DND-41 (cell line): Measurements from ENCODE around the gene SLC13A2.

ENCODE experiments used
- ATAC-seq: fragments of 200-7000 bp; cut with Tn5 transposase; 3 replicates; pipeline ENCODE4 v1.9.1; 2021; ENCODE audit warnings: low read depth; ENCODE audit not compliant: insufficient read depth
- DNase-seq: peaks from one replicate; pipeline ENCODE4 v3.0.0-alpha.2; 2020
- H2AFZ ChIP-seq: 2 replicates; pipeline ENCODE4 v1.6.0; 2012; ENCODE audit warnings: low read depth, low read length
- H3K27ac ChIP-seq: 2 replicates; pipeline ENCODE4 v1.5.1; 2012; ENCODE audit warnings: low read length, inconsistent platforms
- H3K27me3 ChIP-seq: fragments of 200-600 bp; sonication (generic); 2 replicates; pipeline ENCODE4 v1.6.0; 2012; ENCODE audit warnings: low read length, mild to moderate bottlenecking, inconsistent platforms; ENCODE audit not compliant: insufficient read depth, poor library complexity
- H3K36me3 ChIP-seq: 2 replicates; pipeline ENCODE4 v1.5.1; 2012; ENCODE audit warnings: low read length, inconsistent platforms; ENCODE audit not compliant: insufficient read depth
- H3K4me1 ChIP-seq: 2 replicates; pipeline ENCODE4 v1.5.1; 2012; ENCODE audit warnings: mild to moderate bottlenecking, low read length; ENCODE audit not compliant: insufficient read depth
- H3K4me2 ChIP-seq: 2 replicates; pipeline ENCODE4 v1.6.0; 2012; ENCODE audit warnings: mild to moderate bottlenecking, moderate library complexity, low read length, inconsistent platforms; ENCODE audit not compliant: insufficient read depth
- H3K4me3 ChIP-seq, 2 experiments: fragments of 200-600 bp in 1 of 2; shearing (Covaris generic) in 1 of 2; 2 replicates each; pipeline ENCODE4 v1.5.1; 2012 to 2016; ENCODE audit warnings: inconsistent platforms in 2 of 2, low read length in 2 of 2, mild to moderate bottlenecking in 2 of 2, low read depth in 1 of 2, moderate library complexity in 1 of 2
- H3K79me2 ChIP-seq: 2 replicates; pipeline ENCODE4 v1.6.0; 2012; ENCODE audit warnings: low read length, inconsistent platforms; ENCODE audit not compliant: insufficient read depth
- H3K9ac ChIP-seq: 2 replicates; pipeline ENCODE4 v1.6.0; 2012; ENCODE audit warnings: low read depth, mild to moderate bottlenecking, inconsistent platforms, low read length, moderate library complexity
- H3K9me3 ChIP-seq: 2 replicates; pipeline ENCODE4 v1.5.1; 2012; ENCODE audit warnings: low read length, moderate library complexity, mild to moderate bottlenecking, inconsistent platforms; ENCODE audit not compliant: insufficient read depth, severe bottlenecking
- H4K20me1 ChIP-seq: 2 replicates; pipeline ENCODE4 v1.6.0; 2012; ENCODE audit warnings: low read length; ENCODE audit not compliant: insufficient read depth
- CTCF ChIP-seq: IDR thresholded peaks from 2 replicates; pipeline ENCODE4 v1.5.1; 2012; ENCODE audit warnings: borderline replicate concordance, low read length, moderate library complexity, mild to moderate bottlenecking; ENCODE audit not compliant: poor library complexity, severe bottlenecking; ENCODE audit errors: extremely low read depth
- EZH2 ChIP-seq: IDR thresholded peaks from 3 replicates; pipeline ENCODE4 v1.6.1; 2012; ENCODE audit warnings: borderline replicate concordance, low read depth, mild to moderate bottlenecking, moderate library complexity, low read length, inconsistent platforms; ENCODE audit not compliant: severe bottlenecking

The SLC13A2 gene

GRCh38 chr17:28473542-28473941 lies at the start of gene SLC13A2:
SLC13A2 (plus strand) TSS chr17:28473644; CDS start chr17:28473713, 69 bp downstream.
- ATAC-seq: no peak

GRCh38 chr17:28425206-28425605 lies 48.2 kb upstream of the SLC13A2 start:
- H3K4me3 ChIP-seq: no peak overlapping the region
- H3K9me3 ChIP-seq: no peaks in the 10 kb centered on the region
- ATAC-seq (no peak), DNase-seq (no peak)
- no peaks in the 10 kb centered on the region for H3K4me1 ChIP-seq
- H3K27me3 ChIP-seq: peaks cover 3% of the 10 kb centered on the region
- peaks cover 2% of the 10 kb centered on the region; the same call in 1 of the 2 replicates for H4K20me1 ChIP-seq
- no peaks in the 10 kb centered on the region for H3K36me3 ChIP-seq
- H3K9ac ChIP-seq: no peak overlapping the region
- no peaks in the 10 kb centered on the region for H3K79me2 ChIP-seq
- TF ChIP-seq CTCF (no peak), EZH2 (no peak)
- no peak overlapping the region for H3K4me2 ChIP-seq
- H2AFZ ChIP-seq: no peak overlapping the region
- H3K27ac ChIP-seq: no peak overlapping the region

More at GRCh38 chr17:28473542-28473941, at the start of gene SLC13A2:
- Histone ChIP-seq H4K20me1 (no peaks in the 10 kb centered on the region), H3K9me3 (no peaks in the 10 kb centered on the region), H2AFZ (no peak within 1 kb of the TSS), H3K9ac (no peak within 1 kb of the TSS), H3K27me3 (peaks cover 20% of the 10 kb centered on the region), H3K4me3 (no peak within 1 kb of the TSS), H3K4me1 (no peaks in the 10 kb centered on the region), H3K27ac (no peak within 1 kb of the TSS), H3K79me2 (no peaks in the 10 kb centered on the region), H3K36me3 (no peaks in the 10 kb centered on the region), H3K4me2 (no peak within 1 kb of the TSS)
- TF ChIP-seq CTCF (no peak), EZH2 (no peak)
- no peak for DNase-seq

GRCh38 chr17:28426081-28426519 lies 47.3 kb upstream of the SLC13A2 start:
- H3K4me1 ChIP-seq: no peaks in the 10 kb centered on the region
- H3K27me3 ChIP-seq: peaks cover 3% of the 10 kb centered on the region
- H3K4me3 ChIP-seq: no peak overlapping the region
- no peak overlapping the region for H2AFZ ChIP-seq
- no peaks in the 10 kb centered on the region for H3K79me2 ChIP-seq
- H3K9me3 ChIP-seq: no peaks in the 10 kb centered on the region
- no peak overlapping the region for H3K27ac ChIP-seq
- DNase-seq: peak; percentile 8
- H4K20me1 ChIP-seq: peaks cover 2% of the 10 kb centered on the region; the same call in 1 of the 2 replicates
- ATAC-seq: peak; percentile 50; the same call in 1 of the 3 replicates
- TF ChIP-seq CTCF: peak; percentile 48
- no peak for TF ChIP-seq EZH2
- H3K9ac ChIP-seq: no peak overlapping the region
- H3K4me2 ChIP-seq: no peak overlapping the region
- no peaks in the 10 kb centered on the region for H3K36me3 ChIP-seq
